NCI-H2227 treated with DMSO at 0.1 percent for 48 hours (cell line): Measurements from ENCODE around the gene ACADVL.

ENCODE experiments used
- DNase-seq: peaks from one replicate; lab custom pipeline; 2025; lab: John Stamatoyannopoulos, UW

Gene ACADVL

DNA sequence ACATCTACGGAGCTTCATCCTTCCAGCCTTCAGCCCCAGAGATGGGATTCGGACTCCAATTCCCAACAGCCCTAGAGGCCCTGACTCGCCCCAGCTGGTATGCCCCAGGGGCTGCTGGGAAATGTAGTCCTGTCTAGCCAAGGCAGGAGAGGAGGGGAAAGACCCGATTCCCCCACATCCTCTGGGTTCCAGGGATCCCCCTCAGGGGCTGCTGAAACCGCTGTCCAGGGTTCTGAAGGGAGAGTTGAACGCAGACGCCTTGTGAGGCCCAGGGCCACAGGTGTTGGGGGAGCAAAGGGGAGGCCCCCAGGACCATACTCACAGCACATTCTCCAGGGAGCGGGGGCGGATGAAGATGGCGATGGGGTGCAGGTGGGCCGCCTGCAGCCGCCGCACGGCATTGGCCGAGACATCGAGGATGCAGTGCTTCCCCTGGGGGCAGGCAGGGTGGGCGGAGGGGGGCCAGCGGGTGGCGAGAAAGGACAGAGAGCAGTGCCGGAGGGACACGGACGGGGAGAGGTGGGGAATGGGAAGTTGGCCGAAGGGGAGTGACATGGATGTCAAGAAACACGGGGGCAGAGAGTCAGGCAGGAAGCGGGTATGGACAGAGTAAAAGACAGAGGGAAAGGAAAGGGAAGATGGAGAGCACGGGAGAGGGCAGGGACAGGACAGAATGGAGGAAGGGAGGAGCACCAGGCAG lies 28.0 kb upstream of the ACADVL start:
- DNase-seq, result no peak

GRCh38 chr17:7192271-7192937 lies 27.3 kb upstream of the ACADVL start:
- no peak for DNase-seq

- no peak for DNase-seq
Measured at GRCh38 chr17:7195971-7196370, 23.8 kb upstream of the ACADVL start.

GRCh38 chr17:7196651-7197401 lies 22.9 kb upstream of the ACADVL start:
- DNase-seq, result no peak

GRCh38 chr17:7203391-7203790 lies 16.3 kb upstream of the ACADVL start:
- DNase-seq, result no peak

DNA sequence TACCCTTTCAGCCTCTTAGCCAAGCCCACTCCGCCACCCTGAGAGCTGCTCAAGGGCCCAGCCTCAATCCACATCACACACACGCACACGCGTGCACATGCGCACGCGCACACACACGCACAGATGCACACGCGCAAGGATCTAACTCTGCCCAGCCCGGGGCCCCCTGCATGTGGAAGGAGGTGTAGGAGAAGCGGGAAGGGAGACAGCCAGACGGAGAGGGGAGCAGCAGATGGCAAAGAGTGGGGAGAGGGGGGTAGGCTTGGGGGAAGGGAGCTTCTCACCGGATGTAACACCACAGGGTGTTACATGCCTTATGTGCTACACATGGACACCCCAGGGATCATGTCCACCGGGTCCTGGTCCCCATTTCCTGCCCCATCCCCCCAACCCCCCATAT lies 15.4 kb upstream of the ACADVL start:
- no peak for DNase-seq

DNA sequence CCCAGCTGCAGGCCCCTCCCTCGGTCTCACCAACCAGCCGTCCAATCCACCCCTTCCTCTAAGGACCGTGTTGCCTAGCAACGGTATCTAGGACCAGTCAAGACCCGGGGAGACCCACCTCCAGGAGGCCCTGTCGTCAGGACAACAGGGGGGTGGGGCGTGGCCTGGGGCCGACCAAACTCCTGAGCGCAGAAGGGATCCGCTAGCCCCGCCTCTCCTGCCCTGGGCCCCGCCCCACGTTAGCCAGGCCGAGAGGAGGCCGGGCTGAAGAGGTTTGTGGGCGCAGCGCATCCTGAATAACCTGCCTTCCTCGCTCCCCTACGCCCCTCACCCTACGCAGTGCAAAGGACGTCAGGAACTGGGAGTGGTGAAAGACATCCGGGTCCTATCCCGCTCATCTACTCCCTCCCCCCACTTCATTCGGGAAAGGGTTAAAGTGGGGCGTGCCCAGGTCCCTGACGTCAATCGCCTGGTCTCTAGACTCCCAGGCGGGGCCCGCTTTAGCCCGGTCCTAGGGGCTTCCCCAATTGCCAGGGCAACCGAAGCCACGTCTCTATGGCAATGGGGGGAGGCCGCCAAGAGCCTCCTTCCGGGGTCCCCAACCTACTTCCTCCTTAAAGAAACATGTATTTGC lies 14.8 kb upstream of the ACADVL start:
- DNase-seq, result peak; percentile 99

DNA sequence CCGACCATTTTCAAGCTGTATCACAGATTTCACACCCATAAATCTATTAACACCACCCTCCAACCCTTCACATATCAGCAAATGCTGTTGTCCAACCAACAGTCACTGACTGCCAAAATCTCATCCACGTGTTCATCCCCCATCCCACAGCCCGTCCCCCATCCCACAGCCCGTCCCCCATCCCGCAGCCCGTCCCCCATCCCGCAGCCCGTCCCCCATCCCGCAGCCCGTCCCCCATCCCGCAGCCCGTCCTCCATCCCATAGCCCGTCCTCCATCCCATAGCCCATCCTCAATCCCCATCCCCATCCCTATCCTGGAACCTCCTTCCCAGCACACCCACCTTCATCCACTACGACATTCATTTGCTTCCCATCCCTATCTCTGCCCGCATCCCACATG lies 14.2 kb upstream of the ACADVL start:
- no peak for DNase-seq

DNA sequence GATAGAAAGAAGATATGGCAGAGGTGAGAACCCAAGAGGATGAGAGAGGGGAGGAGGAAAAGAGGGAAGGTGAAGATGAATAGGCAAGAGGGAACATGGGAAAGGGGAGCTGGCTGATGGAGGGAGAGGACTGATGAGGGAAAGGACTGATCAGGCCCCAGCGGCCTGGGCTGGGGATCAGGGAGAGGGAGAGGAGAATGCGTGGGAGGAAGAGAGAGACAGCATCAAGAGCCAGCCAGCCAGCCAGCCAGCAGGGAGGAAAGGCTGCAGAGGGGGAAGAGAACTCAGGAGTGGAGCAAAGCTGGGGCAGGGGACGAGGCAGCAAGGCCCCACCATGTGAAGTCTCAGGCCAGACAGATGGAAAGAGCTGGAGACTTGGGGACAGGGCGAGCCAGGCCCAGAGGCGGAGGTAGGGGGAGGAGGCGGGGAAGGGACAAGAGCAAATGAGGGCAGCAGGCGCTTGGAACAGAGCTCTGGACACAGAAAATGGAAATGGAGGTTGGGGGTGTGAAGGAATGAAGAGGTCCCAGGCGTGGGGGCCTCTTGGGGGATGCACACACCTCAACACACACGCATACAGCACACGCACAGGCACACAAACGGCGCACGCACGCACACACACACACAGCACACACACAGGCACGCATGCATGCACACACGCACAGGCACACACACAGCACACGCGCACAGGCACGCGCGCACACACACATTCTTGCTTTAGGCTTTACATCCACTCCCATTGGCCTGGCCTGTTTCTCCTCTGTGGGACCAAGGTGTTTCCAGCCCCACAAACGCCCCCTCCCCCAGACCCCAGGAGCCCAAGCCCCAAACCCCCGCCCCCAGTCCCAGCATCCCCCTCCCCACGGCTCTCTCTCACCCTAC lies 12.4 kb upstream of the ACADVL start:
- no peak for DNase-seq

DNA sequence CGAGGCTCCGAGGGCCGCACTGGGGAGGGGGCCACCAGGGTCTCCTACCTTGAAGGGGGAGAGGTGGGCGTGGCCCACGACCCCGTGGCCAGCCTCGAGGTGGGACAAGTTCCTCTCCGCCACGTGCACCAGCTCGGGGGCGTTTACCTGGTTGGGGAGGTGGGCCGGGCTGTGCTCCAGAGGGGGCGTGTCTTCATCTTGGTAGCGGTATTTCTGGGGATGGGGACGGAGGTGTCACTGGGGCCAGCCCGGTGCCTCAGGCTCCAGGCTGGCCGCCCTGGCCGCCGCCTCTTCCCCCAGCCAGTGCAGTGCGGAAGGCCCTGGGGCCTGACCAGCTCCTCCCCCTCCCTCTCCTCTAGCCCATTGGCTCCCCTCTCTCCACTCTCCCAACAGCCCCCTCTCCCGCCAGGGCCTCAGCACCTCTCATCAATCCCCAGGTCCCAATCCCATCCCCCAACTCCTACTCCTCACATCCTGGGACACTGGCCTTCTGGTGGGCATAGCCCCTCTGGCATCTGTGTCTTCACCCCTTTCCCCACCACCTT lies 11.6 kb upstream of the ACADVL start:
- DNase-seq, result no peak

DNA sequence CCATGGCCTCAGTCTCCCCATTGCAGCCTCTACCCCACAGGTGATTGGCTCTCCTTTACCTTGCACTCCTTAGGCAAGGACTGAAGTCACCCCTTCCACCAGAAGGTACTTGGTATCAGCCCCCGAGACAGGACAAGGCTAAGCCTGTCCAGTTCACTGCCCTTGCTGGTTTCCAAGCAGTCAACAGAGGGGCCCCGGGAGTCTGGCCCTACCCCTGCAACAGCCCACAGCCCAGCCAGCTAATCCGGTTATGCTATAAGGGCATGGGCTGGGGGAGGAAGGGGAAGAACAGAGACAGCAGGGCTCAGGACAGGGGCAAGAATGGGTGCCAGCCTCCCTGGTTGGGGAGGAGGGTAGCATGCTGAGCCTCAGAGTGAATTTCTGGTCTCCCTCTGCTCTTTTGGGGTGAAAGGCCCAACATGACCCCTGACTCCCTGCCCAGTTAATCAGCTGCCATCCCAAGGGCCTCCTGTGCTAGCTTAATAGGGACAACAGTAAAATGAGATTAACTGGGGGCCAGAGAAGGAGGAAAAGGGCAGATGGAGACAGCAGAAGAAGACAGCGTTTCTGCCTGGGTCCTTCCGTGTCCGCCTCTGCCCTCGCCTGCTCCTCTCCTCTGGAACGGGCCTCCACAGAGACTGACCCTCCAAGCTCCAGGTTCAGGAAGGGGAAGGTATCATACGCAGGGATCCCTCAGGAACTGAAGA lies 10.8 kb upstream of the ACADVL start:
- DNase-seq, result no peak

DNA sequence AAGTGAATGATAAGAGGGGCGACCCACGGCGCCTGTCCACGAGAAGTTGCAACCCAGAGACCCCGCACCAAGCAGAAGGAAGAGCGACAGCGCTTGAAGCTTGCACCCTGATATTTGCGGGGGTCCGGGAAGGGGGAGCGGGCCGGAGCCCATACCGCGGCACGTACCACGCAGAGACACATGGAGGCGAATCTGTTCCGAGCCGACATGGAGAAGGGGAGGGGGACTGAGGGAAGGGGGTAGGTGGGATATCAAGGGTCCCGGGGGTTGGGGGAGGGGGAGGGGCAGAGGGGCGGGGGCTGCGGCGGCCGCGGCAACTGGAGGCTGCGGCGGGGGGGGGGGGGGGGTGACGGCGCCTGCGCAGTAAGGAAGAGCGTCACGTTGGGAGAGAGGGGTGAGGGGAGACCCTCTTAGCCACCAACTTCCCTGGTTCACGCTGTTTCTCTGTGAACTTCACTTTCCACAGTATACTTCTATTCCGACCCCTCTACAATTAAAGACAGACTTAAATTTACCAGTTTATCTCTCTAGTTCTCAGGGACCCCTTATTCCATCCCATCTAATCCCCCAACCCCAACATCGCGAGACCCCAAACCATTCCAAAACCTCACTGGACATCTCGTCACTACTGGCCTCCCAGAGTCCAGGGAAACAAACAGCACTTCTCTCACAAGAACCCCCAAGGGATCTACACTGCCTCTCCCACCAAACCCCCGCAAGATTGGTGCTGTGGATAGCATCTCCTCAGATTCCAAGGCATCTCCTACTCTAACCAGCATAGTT lies 8.1 kb upstream of the ACADVL start:
- DNase-seq, result no peak

DNA sequence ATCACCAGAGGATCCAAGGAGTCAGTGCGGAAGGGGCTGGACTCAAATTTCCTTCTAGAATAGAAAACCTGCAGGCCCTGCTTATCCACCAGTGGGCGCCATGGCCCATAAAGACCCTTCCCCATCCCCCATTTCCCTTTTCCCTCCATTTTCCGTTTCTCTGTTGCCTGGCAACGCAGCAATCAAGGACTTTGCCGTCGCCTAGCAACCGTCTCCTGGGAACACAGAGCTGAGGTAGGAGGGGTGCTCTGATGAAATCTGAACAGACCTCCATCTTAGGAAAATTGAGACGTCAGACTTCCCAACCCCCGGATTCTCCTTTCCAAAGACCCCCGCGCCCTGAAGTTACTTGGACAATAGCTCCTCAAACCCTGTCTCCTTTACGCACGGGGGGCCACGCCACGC lies 5.8 kb upstream of the ACADVL start:
- peak; percentile 96 for DNase-seq

DNA sequence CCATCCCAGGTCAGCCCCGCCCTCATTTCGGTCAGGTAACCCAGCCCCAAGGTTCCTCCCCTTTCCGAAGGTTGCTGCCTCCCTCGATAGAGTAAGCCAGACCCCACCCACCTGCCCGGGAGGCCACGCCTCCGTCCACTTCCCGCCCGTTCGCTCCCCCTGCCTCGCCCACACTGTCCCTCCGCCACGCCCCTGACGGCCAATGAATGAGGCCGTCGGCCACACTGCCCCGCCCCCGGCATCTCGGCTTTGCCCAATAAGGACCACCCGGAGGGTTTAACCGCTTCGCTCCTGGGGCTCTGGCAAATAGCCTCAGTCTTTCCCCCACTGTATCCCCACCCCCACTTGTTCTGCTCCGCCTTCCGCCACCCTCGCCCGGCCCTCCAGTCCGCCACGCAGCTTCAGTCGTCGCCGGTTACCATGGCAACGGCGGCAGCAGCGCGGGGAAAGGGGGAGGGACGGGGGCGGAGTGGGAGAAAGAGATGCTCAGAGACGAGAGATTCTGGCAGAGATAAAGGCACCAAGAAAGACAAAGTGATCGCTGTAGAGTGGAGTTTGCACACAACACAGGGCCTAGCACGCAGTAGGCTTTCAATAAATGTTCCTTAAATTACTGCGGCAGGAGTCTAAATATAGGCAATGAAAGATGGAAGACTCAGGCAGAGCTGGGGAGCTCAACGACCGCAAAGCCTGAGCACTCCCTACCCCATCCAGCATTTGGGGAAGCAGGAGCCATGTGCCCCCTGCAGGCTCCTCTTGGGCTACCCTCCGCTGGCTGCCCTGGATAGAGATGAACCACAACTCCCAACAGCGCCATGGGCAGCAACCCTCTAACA lies 5.2 kb upstream of the ACADVL start:
- peak; percentile 95 for DNase-seq

GRCh38 chr17:7215136-7215638 lies 4.6 kb upstream of the ACADVL start:
- no peak for DNase-seq

- DNase-seq, result no peak
Measured at GRCh38 chr17:7215652-7216180, 4.0 kb upstream of the ACADVL start.

GRCh38 chr17:7216242-7217112 lies 3.3 kb upstream of the ACADVL start:
- DNase-seq, result no peak
